ENCODE results near the gene LRRC75A. TPM values are rescaled to one million over a fixed set of nuclear protein-coding genes. Genes with fewer than 3 reads are reported as not detected.

The LRRC75A gene
- total and polyA plus RNA-seq, 2 of the 8 experiments (the other 6 are each of a cell fraction or from before 2014, with no cell fraction given): 9.7 to 9.9 TPM

DNA sequence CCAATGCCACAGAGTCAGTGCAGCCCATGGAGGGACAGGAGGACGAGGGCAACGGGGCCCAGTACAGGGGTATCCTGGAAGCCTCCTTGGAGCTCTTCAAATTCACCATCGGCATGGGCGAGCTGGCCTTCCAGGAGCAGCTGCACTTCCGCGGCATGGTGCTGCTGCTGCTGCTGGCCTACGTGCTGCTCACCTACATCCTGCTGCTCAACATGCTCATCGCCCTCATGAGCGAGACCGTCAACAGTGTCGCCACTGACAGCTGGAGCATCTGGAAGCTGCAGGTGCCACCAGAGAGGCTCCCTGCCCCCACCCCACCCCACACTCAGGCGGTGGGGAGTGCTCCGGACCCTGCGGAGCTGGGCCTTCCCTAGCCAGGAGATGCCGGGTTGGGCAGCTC lies 60.0 kb downstream of the LRRC75A start (continued):
- no peak for TF ChIP-seq SIN3A (conservative IDR thresholded peaks at IDR 0.05 in 1 of 2, IDR thresholded peaks at IDR 0.05 in 1 of 2; ENCODE audit: low read depth in 1 of 2, low read length in 2 of 2)
- TF ChIP-seq FOSL1 (IDR thresholded peaks at IDR 0.05; ENCODE audit: insufficient read depth, low read depth, low read length): no peak
- no peak for TF ChIP-seq BCL11A (IDR thresholded peaks at IDR 0.05; ENCODE audit: low read depth in 2 of 2, low read length in 2 of 2)
- no peak for TF ChIP-seq TAF1 (IDR thresholded peaks at IDR 0.05; ENCODE audit: low read depth, low read length)
- no peak for TF ChIP-seq GABPA (IDR thresholded peaks at IDR 0.05; ENCODE audit: borderline replicate concordance, insufficient read depth, low read length)
- TF ChIP-seq POU5F1 (IDR thresholded peaks at IDR 0.05; ENCODE audit: low read depth, low read length): no peak
- TF ChIP-seq CBX5 (IDR thresholded peaks at IDR 0.05; ENCODE audit: low read depth, low read length): no peak
- TF ChIP-seq KDM5A (IDR thresholded peaks at IDR 0.05; ENCODE audit: low read length): no peak

All from H1 (cell line).